Measurements from ENCODE around the gene AMN1. TPM values are rescaled to one million over a fixed set of nuclear protein-coding genes. Genes with fewer than 3 reads are reported as not detected.
"Not testable (repeated sequence)": the region's sequence is repeated elsewhere in the genome, so short reads cannot be mapped to it uniquely, and the experiment has no call there.

AMN1 gene
- total and polyA plus RNA-seq, 9 donors: 17.4 to 30.3 (median 20.3) TPM

- Histone ChIP-seq H3K9me3 (no peaks in the 10 kb centered on the region), H3K4me3 (no peak overlapping the region), H3K36me3 (no peaks in the 10 kb centered on the region), H3K27ac (no peak overlapping the region), H3K4me1 (ENCODE audit: insufficient read depth) (no peaks in the 10 kb centered on the region), H3K27me3 (no peaks in the 10 kb centered on the region)
- TF ChIP-seq EP300 (IDR thresholded peaks at IDR 0.05) (no peak), POLR2A (IDR thresholded peaks at IDR 0.05) (no peak), CTCF (IDR thresholded peaks at IDR 0.05) (no peak)
- 86 to 92% (median 91%) methylated on average over 3 of the region's 3 CpGs for WGBS, 3 donors
- DNase-seq: no peak
- intact Hi-C loops (cut with DNase I): no loop called here
These were observed 14.2 kb downstream of the AMN1 start for GRCh38 chr12:31714406-31715271.

GRCh38 chr12:31712877-31713276 is 15.9 kb downstream of the AMN1 start:
- WGBS, 3 donors: 77 to 98% (median 97%) methylated on average over 5 of the region's 5 CpGs
- H3K4me3 ChIP-seq: no peak overlapping the region
- H3K27me3 ChIP-seq: no peaks in the 10 kb centered on the region
- H3K27ac ChIP-seq: no peak overlapping the region
- TF ChIP-seq POLR2A (IDR thresholded peaks at IDR 0.05): no peak
- no peak for TF ChIP-seq CTCF (IDR thresholded peaks at IDR 0.05)
- TF ChIP-seq EP300 (IDR thresholded peaks at IDR 0.05): no peak
- H3K36me3 ChIP-seq: no peaks in the 10 kb centered on the region
- no peaks in the 10 kb centered on the region for H3K4me1 ChIP-seq (ENCODE audit: insufficient read depth)
- H3K9me3 ChIP-seq: no peaks in the 10 kb centered on the region
- intact Hi-C loops (cut with DNase I): no loop called here
- DNase-seq: no peak

- TF ChIP-seq EP300 (IDR thresholded peaks at IDR 0.05): no peak
- TF ChIP-seq POLR2A (IDR thresholded peaks at IDR 0.05): no peak
- TF ChIP-seq CTCF (IDR thresholded peaks at IDR 0.05): no peak
- H3K9me3 ChIP-seq: no peaks in the 10 kb centered on the region
- WGBS, 3 donors: 81 to 83% (median 83%) methylated on average over 3 of the region's 3 CpGs
- H3K4me1 ChIP-seq (ENCODE audit: insufficient read depth): no peaks in the 10 kb centered on the region
- no peak overlapping the region for H3K4me3 ChIP-seq
- no peak overlapping the region for H3K27ac ChIP-seq
- no peaks in the 10 kb centered on the region for H3K27me3 ChIP-seq
- H3K36me3 ChIP-seq: no peaks in the 10 kb centered on the region
- no peak for DNase-seq
- intact Hi-C loops (cut with DNase I): no loop called here
These were observed 18.6 kb downstream of the AMN1 start for GRCh38 chr12:31710021-31710818.

GRCh38 chr12:31708118-31708517 is 20.7 kb downstream of the AMN1 start:
- DNase-seq; H3K27ac ChIP-seq; H3K4me3 ChIP-seq; H3K9me3 ChIP-seq; H3K36me3 ChIP-seq; H3K27me3 ChIP-seq; H3K4me1 ChIP-seq (ENCODE audit: insufficient read depth); intact Hi-C loops (cut with DNase I): not testable (repeated sequence)
- WGBS, 3 donors: 92 to 97% (median 95%) methylated on average over 7 of the region's 7 CpGs

All from ovary (tissue), 9 donors.